ENCODE data around the gene SORBS1.

Gene SORBS1

DNA sequence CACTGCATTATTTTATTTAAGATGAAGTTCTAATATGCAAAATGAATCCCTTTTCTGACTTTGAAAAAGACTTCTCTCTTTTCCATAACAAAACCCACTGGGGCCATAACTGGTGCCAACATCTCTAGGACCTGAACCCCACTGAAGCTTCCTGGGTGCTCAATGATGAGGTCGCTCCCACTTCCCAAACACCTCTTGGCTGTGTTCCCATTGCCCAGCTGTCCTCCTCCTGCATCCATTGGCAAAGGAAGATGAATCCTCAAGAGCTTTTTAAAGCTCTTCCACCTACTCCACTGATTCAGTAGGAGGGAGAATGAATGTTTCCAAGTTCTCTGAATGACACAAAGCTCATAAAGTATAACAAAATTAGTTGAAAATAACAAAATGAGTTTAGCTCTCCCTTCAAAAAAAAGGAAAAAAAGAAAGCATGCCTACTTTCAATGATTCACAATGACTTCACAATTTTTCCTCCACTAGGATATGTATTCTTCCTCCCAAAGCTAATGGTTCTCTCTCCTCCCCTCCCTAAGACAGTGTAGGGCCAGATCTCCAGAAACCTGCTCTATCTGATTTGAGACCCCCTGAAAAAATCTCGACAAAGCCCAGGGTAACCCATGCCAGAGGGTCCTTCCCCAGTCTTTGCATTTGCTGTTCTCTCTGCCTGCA lies 64.8 kb downstream of the SORBS1 start:
- TF ChIP-seq, protein P1, sequence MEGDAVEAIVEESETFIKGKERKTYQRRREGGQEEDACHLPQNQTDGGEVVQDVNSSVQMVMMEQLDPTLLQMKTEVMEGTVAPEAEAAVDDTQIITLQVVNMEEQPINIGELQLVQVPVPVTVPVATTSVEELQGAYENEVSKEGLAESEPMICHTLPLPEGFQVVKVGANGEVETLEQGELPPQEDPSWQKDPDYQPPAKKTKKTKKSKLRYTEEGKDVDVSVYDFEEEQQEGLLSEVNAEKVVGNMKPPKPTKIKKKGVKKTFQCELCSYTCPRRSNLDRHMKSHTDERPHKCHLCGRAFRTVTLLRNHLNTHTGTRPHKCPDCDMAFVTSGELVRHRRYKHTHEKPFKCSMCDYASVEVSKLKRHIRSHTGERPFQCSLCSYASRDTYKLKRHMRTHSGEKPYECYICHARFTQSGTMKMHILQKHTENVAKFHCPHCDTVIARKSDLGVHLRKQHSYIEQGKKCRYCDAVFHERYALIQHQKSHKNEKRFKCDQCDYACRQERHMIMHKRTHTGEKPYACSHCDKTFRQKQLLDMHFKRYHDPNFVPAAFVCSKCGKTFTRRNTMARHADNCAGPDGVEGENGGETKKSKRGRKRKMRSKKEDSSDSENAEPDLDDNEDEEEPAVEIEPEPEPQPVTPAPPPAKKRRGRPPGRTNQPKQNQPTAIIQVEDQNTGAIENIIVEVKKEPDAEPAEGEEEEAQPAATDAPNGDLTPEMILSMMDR (IDR thresholded peaks at IDR 0.05; ENCODE audit: control insufficient read depth, insufficient read depth, low read depth, low read length, missing control alignments): no peak
- H3K4me3 ChIP-seq (ENCODE audit: control insufficient read depth, low read depth, low read length): no peak overlapping the region
- DNase-seq (ENCODE audit: low read depth): no peak

DNA sequence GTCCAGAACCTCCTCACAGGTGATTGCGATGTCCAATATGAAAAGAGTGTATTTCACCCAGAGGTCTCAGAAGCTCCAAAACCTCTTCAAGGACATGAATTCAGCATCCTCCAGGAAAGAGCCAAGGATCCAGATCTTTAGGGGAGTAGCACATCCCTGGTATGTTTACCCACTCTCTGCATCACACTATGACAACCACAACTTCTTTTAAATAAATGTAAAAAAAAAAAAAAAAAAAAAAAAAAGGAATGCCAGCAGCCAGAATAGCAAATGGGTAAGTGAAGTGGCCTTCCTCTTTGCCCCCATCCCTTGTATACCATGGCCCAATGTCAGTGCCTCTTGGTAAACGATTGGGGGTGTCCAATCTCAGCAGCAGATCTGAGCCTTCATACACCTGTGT lies 67.3 kb downstream of the SORBS1 start:
- no peak overlapping the region for H3K4me3 ChIP-seq (ENCODE audit: control insufficient read depth, low read depth, low read length)
- TF ChIP-seq, protein P1 (IDR thresholded peaks at IDR 0.05; ENCODE audit: control insufficient read depth, insufficient read depth, low read depth, low read length, missing control alignments): no peak
- DNase-seq (ENCODE audit: low read depth): no peak

DNA sequence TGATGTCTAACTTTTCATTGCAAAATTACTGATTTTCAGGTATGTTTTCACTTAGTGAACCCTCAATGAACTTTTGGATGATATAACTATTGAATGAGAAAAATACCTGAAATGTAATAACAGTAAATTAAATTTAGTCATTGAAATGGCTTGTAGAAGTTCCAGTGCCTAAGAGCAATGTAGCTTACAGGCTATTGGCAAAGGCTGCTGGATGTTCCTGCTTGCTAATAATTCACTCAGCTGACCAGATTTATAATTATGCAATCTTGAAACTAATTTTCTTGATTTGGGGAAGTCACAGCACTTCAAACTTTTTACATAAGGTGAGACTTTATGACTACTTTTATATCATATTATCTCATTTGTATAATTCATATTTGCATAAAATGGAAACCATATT lies 73.2 kb downstream of the SORBS1 start:
- TF ChIP-seq, protein P1 (IDR thresholded peaks at IDR 0.05; ENCODE audit: control insufficient read depth, insufficient read depth, low read depth, low read length, missing control alignments): no peak
- no peak overlapping the region for H3K4me3 ChIP-seq (ENCODE audit: control insufficient read depth, low read depth, low read length)
- no peak for DNase-seq (ENCODE audit: low read depth)

DNA sequence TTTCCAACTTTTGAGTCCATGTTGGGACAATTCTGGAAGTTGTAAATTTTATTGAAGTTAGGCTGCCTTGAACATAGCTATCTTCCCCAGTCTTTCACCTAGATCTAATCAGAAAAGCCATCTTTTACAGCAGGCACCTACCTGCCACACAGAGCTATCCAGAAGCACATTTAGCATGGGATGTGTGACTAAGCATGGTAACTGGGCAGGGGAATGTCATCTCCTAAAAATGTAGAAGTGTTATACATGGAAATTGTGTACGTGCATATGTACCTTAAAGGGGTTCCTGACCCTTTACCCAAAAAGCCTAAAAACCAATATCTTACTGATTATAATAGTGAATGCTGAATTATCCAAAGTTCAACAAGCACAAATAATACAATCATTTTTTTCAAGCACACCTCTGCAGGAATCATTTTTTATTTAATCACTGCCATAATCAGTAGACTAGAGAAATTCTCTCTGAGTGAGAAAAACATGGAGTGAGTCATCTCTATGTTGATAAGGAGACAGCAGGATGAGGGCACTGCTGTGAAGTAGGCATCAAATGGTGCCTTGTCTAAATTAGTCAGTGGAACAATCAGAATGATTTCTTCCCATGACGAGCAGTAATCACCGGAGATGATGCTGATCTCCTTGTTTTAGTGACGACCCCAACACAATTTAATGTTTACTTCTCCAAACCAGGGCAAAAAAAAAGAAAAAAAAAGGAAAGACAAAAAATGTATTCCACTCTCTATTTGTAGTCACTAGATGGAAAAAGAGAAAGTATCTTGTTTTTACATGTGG lies 75.9 kb downstream of the SORBS1 start:
- H3K4me3 ChIP-seq (ENCODE audit: control insufficient read depth, low read depth, low read length): no peak overlapping the region
- TF ChIP-seq, protein P1 (IDR thresholded peaks at IDR 0.05; ENCODE audit: control insufficient read depth, insufficient read depth, low read depth, low read length, missing control alignments): no peak
- no peak for DNase-seq (ENCODE audit: low read depth)

DNA sequence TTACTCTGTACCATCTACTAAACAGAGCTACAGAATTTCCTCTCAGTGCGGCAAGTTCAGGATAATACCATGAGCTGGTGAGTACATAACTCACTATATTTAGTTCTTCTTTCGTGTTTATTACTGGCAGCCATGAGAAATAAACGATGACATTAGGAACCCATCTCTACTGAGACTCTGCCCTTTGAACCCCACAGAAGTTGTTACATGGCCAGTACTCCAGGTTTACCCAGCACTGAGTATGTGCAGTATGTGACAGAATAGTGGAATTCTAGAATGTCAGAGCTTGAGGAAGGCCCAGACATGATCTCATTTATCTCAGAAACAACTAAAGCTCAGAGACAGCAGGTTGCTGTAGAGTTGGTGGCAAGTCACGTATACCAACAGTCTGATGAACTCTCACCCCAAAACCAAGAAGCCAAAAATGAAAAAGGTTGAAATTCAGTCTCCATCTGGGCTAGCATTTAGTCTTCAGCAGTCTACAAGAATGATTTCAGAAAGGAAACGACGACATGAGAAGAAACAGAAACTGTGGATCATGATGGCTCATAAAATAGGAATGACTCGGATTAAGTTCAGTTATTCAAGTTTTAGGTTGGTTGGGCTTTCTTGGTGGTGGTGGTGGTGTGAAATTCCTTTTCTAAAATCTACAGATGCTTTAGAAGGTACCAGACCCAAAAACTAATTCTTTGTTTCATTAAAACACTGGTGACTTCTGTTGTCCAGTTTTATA lies 78.5 kb downstream of the SORBS1 start:
- TF ChIP-seq, protein P1 (IDR thresholded peaks at IDR 0.05; ENCODE audit: control insufficient read depth, insufficient read depth, low read depth, low read length, missing control alignments): no peak
- no peak for DNase-seq (ENCODE audit: low read depth)

DNA sequence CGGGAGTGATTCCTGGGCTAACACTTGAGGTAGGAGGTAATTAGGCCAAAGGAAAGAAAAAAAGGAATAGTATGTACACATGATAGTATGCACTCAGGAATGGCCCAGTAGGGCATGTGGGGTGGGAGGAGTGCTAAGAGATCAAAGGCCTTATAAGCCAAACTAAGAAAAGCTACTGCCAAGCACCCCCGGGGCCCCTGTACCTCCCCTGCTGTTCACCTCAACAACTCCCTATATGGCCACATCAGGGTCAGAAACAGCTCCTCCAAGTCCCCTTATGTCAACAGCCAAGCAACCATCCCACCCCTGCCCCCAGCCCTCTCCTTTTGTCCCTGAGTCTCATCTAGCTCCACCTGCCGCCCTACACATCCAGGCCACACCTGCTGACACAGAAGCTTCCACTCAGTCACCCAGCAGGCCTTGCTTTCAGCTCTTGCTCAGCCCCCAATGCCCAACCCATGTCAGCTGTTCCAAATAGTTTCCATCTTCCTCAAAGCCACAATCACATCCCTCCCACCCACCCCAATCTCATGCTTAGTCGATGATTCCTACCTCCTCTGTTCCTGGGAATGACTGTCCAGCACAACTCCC lies 80.2 kb downstream of the SORBS1 start:
- DNase-seq (ENCODE audit: low read depth): no peak
- TF ChIP-seq, protein P1 (IDR thresholded peaks at IDR 0.05; ENCODE audit: control insufficient read depth, insufficient read depth, low read depth, low read length, missing control alignments): no peak
- H3K4me3 ChIP-seq (ENCODE audit: control insufficient read depth, low read depth, low read length): no peak overlapping the region

More for the DNA sequence above, 78.5 kb downstream of the SORBS1 start:
- H3K4me3 ChIP-seq (ENCODE audit: control insufficient read depth, low read depth, low read length): no peak overlapping the region

Data from AG09309 (cell line).